GM12878 (cell line): ENCODE data around the gene DTNBP1.
A peak's percentile ranks its signal among the peaks of the same experiment; 100 is the strongest.

Source experiments
- BCL3 ChIP-seq: IDR thresholded peaks from 2 replicates; pipeline ENCODE4 v1.6.1; 2011; ENCODE audit warnings: borderline replicate concordance, low read depth, mild to moderate bottlenecking, moderate library complexity, low read length; ENCODE audit not compliant: insufficient read depth, poor library complexity, severe bottlenecking
- CTCF ChIP-seq, 3 experiments: IDR thresholded peaks in 2 of 3; conservative IDR thresholded peaks in 1 of 3; 2 replicates each; pipeline ENCODE4 v1.5.1; 2011; ENCODE audit warnings: low read depth in 3 of 3, low read length in 3 of 3, mild to moderate bottlenecking in 3 of 3, control low read depth in 2 of 3, moderate library complexity in 2 of 3, inconsistent platforms in 1 of 3, mixed read lengths in 1 of 3; ENCODE audit not compliant: control insufficient read depth in 2 of 3, insufficient read depth in 1 of 3; ENCODE audit errors: extremely low read depth in 1 of 3
- HDAC6 ChIP-seq: fragments of 200-600 bp; sonication (generic); IDR thresholded peaks from one replicate; pipeline ENCODE4 v1.8.0; 2017; ENCODE audit warnings: antibody characterized with exemption; ENCODE audit not compliant: unreplicated experiment
- IKZF2 ChIP-seq, 2 experiments: fragments of 450-650 bp; IDR thresholded peaks; 2 replicates each; pipeline ENCODE4 v1.6.1; 2017; ENCODE audit warnings: mild to moderate bottlenecking in 2 of 2, moderate library complexity in 2 of 2
- POLR2A ChIP-seq: IDR thresholded peaks from 2 replicates; pipeline ENCODE4 v1.6.1; 2011; ENCODE audit warnings: low read depth, mild to moderate bottlenecking, low read length
- POLR2AphosphoS5 ChIP-seq: IDR thresholded peaks from 2 replicates; pipeline ENCODE4 v1.6.1; 2011; ENCODE audit warnings: mild to moderate bottlenecking, low read length, inconsistent platforms
- TAF1 ChIP-seq: IDR thresholded peaks from 2 replicates; pipeline ENCODE4 v1.6.1; 2011; ENCODE audit warnings: mild to moderate bottlenecking, low read depth, low read length, borderline replicate concordance
- ZNF24 ChIP-seq: fragments of 450-650 bp; IDR thresholded peaks from 2 replicates; pipeline ENCODE4 v1.6.1; 2017; ENCODE audit warnings: antibody characterized with exemption, mild to moderate bottlenecking

- no peak for TF ChIP-seq ZNF24
- TF ChIP-seq CTCF (IDR thresholded peaks at IDR 0.05 in 2 of 3, conservative IDR thresholded peaks at IDR 0.05 in 1 of 3; ENCODE audit: control insufficient read depth in 2 of 3, extremely low read depth in 1 of 3, insufficient read depth in 1 of 3, low read depth in 3 of 3, low read length in 3 of 3) = no peak
- no peak for TF ChIP-seq BCL3
- TF ChIP-seq TAF1 = no peak
- 0 out of 2 replicates have a peak, but pooled peaks have one; percentile 18 for TF ChIP-seq POLR2A
- no peak for TF ChIP-seq POLR2AphosphoS5
- no peak for TF ChIP-seq IKZF2 (IDR thresholded peaks at IDR 0.05)
- no peak for TF ChIP-seq HDAC6
Measured at GRCh38 chr6:15516378-15516777, 146.4 kb downstream of the DTNBP1 start.
